Endothelial cell of umbilical vein (primary cell): ENCODE measurements around the gene LCE1F. TPM values are rescaled to one million over a fixed set of nuclear protein-coding genes. Genes with fewer than 3 reads are reported as not detected.

Experiments
- BruUV-seq: library from RNA; stranded (reverse); fragments of 400-500 nt; replicated peaks from 2 replicates; lab custom pipeline; 2021; lab: Mats Ljungman, UMichigan
- CTCF ChIA-PET: fragments of 300-600, 350-600 bp; sonication (Branson Sonifier 250); formaldehyde crosslinking; loops from one replicate; lab custom pipeline; 2021; ENCODE audit warnings: antibody characterized with exemption, inconsistent platforms; lab: Charles Lee
- POLR2A ChIA-PET: fragments of 300-600, 350-600 bp; sonication (Branson Sonifier 250); formaldehyde crosslinking; loops from one replicate; lab custom pipeline; 2021; ENCODE audit warnings: antibody characterized with exemption, inconsistent platforms; lab: Charles Lee
- DNase-seq: peaks from one replicate; pipeline ENCODE4 v3.0.0-alpha.2; 2011; ENCODE audit warnings: low read depth, low spot score
- FAIRE-seq: peaks from 2 replicates; lab custom pipeline; 2011; peaks lifted over from hg19 to GRCh38; lab: Jason Lieb, UNC
- H2AFZ ChIP-seq: 2 replicates; pipeline ENCODE4 v1.6.0; 2012; ENCODE audit warnings: low read depth, low read length, control low read depth, inconsistent platforms
- H3K27ac ChIP-seq: 2 replicates; pipeline ENCODE4 v1.5.1; 2011; ENCODE audit warnings: low read depth, mild to moderate bottlenecking, control low read depth, low read length, moderate library complexity; ENCODE audit not compliant: insufficient read depth
- H3K27me3 ChIP-seq, 2 experiments: 2 replicates each; pipeline versions ENCODE4 v1.6.0 to v1.6.1; 2011; ENCODE audit warnings: low read length in 2 of 2, mixed read lengths in 1 of 2; ENCODE audit not compliant: control insufficient read depth in 2 of 2, insufficient read depth in 2 of 2
- H3K36me3 ChIP-seq, 2 experiments: 2 replicates in 1 of 2; 3 replicates in 1 of 2; pipeline ENCODE4 v1.5.1; 2011; ENCODE audit warnings: low read length in 2 of 2, mild to moderate bottlenecking in 1 of 2, moderate library complexity in 1 of 2; ENCODE audit not compliant: control insufficient read depth in 2 of 2, insufficient read depth in 2 of 2; ENCODE audit errors: extremely low read depth in 1 of 2
- H3K4me1 ChIP-seq: 3 replicates; pipeline ENCODE4 v1.5.1; 2011; ENCODE audit warnings: mild to moderate bottlenecking, low read length; ENCODE audit not compliant: control insufficient read depth, insufficient read depth; ENCODE audit errors: extremely low read depth
- H3K4me2 ChIP-seq: 2 replicates; pipeline ENCODE4 v1.6.1; 2011; ENCODE audit warnings: low read length, control low read depth, mixed read lengths; ENCODE audit not compliant: insufficient read depth
- H3K4me3 ChIP-seq, 3 experiments: fragments of 200-600 bp in 1 of 3; sonication (generic), shearing (Covaris generic) in 1 of 3; replicated peaks in 1 of 3; 2 replicates each; pipeline ENCODE4 v1.5.1; 2011 to 2016; ENCODE audit warnings: control low read depth in 3 of 3, low read length in 3 of 3, mild to moderate bottlenecking in 2 of 3, inconsistent platforms in 1 of 3, low read depth in 1 of 3, moderate library complexity in 1 of 3; ENCODE audit not compliant: insufficient read depth in 1 of 3
- H3K79me2 ChIP-seq: 2 replicates; pipeline ENCODE4 v1.6.0; 2012; ENCODE audit warnings: low read length, inconsistent platforms; ENCODE audit not compliant: control insufficient read depth, insufficient read depth
- H3K9ac ChIP-seq: replicated peaks from 2 replicates; pipeline ENCODE3; 2011; ENCODE audit warnings: low read length, control low read depth; ENCODE audit not compliant: insufficient read depth; ENCODE audit errors: extremely low read depth
- H3K9me1 ChIP-seq: replicated peaks from 3 replicates; pipeline ENCODE4 v1.6.0; 2011; ENCODE audit warnings: mild to moderate bottlenecking, low read length; ENCODE audit not compliant: control insufficient read depth, insufficient read depth; ENCODE audit errors: extremely low read depth
- H3K9me3 ChIP-seq: replicated peaks from 2 replicates; pipeline ENCODE4 v1.5.1; 2012; ENCODE audit warnings: low read length, inconsistent platforms; ENCODE audit not compliant: control insufficient read depth, insufficient read depth
- H4K20me1 ChIP-seq: replicated peaks from 2 replicates; pipeline ENCODE3; 2011; ENCODE audit warnings: mild to moderate bottlenecking, low read length; ENCODE audit not compliant: control insufficient read depth, insufficient read depth; ENCODE audit errors: extremely low read depth
- EZH2 ChIP-seq: IDR thresholded peaks from 2 replicates; pipeline ENCODE4 v1.6.1; 2012; ENCODE audit warnings: borderline replicate concordance, low read depth, mild to moderate bottlenecking, moderate library complexity, low read length, inconsistent platforms; ENCODE audit not compliant: severe bottlenecking
- FOS ChIP-seq: IDR thresholded peaks from 2 replicates; pipeline ENCODE4 v1.6.1; 2011; ENCODE audit warnings: mild to moderate bottlenecking, low read length, moderate library complexity, borderline replicate concordance; ENCODE audit not compliant: insufficient read depth
- MYC ChIP-seq: IDR thresholded peaks from one replicate; pipeline ENCODE4 v1.6.1; 2011; ENCODE audit warnings: mild to moderate bottlenecking, low read depth, low read length
- POLR2A ChIP-seq: IDR thresholded peaks from 2 replicates; pipeline ENCODE4 v1.6.1; 2012; ENCODE audit warnings: low read depth, mild to moderate bottlenecking, control low read depth, low read length
- dilution Hi-C: fragments of 300-500 bp; cut with MboI; formaldehyde crosslinking; loops from one replicate; pipeline ENCODE4 v1.15.0; 2019; ENCODE audit warnings: low sequenced_read_pairs; ENCODE audit not compliant: extremely low pct_ligation_motif_present
- intact Hi-C: fragments of 100-400 bp; cut with micrococcal nuclease; formaldehyde crosslinking; loops from one replicate; pipeline ENCODE4 v1.10.0; 2022
- polyA plus RNA-seq, 4 experiments: library from polyadenylated mRNA; depleted of rRNA in 3 of 4; stranded (reverse) in 3 of 4; unstranded in 1 of 4; fragments of >200 nt; gene quantifications; 2 replicates each; pipeline versions ENCODE4 v1.2.1 to v1.2.3, GENCODE V29; 2011 to 2012; ENCODE audit warnings: missing spikeins in 1 of 4
- total RNA-seq: library from RNA; stranded (reverse); gene quantifications from 2 replicates; pipeline ENCODE4 v1.2.3, GENCODE V29; 2021
- TF ChIP-seq, protein P1 (sequence below), 2 donors: IDR thresholded peaks; 1 replicate in 1 of 2; 2 replicates in 1 of 2; pipeline ENCODE4 v1.5.1; 2011; ENCODE audit warnings: low read length in 2 of 2, mild to moderate bottlenecking in 2 of 2, moderate library complexity in 2 of 2, control low read depth in 1 of 2, inconsistent platforms in 1 of 2, low read depth in 1 of 2; ENCODE audit not compliant: insufficient read depth in 1 of 2; ENCODE audit errors: extremely low read depth in 1 of 2
- TF ChIP-seq, protein P2 (sequence below): IDR thresholded peaks from 2 replicates; pipeline ENCODE4 v1.6.1; 2011; ENCODE audit not compliant: insufficient read depth, insufficient read length

Gene LCE1F
- total and polyA plus RNA-seq, 2 donors (not counting 3 experiments of a cell fraction or from before 2014, with no cell fraction given), result not detected

DNA sequence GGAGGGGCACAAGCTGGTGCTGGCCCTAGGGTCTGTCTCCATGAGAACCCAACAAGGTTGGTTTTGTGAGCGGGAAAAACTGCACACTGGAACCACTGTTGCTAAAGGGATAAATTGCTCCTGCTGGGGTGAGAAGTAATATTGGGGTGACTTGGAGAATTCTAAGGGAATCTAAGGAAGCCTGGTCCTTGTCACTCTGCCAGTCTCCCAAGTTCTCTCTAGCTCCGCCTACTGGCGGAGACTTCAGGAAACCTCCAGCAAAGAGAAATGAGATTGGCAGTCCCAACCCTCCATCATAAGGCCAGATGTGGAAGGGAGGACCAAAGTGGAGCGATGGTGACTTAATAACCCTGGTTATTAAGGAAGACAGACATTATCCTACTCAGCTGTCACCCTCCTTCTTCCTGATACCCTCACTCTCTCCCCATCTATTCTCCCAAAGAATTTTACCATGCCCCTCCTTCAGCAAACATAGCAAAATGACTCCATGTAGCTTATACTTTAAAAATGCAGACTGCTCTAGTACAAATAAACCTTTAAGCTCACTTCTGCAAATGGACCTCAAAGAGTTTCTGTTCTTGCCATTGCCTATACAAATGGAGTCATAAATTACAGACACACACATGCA, 2.7 kb downstream of the LCE1F start:
- Histone ChIP-seq H3K4me3 (no peak overlapping the region), H3K4me1 (no peaks in the 10 kb centered on the region), H3K27ac (no peak overlapping the region), H3K9me3 (no peaks in the 10 kb centered on the region), H3K9ac (no peak overlapping the region), H3K4me2 (no peak overlapping the region), H3K27me3 (no peaks in the 10 kb centered on the region), H3K36me3 (no peaks in the 10 kb centered on the region), H3K79me2 (no peaks in the 10 kb centered on the region), H4K20me1 (no peaks in the 10 kb centered on the region), H2AFZ (no peak overlapping the region), H3K9me1 (no peaks in the 10 kb centered on the region)
- TF ChIP-seq FOS, result no peak
- TF ChIP-seq, protein P1, sequence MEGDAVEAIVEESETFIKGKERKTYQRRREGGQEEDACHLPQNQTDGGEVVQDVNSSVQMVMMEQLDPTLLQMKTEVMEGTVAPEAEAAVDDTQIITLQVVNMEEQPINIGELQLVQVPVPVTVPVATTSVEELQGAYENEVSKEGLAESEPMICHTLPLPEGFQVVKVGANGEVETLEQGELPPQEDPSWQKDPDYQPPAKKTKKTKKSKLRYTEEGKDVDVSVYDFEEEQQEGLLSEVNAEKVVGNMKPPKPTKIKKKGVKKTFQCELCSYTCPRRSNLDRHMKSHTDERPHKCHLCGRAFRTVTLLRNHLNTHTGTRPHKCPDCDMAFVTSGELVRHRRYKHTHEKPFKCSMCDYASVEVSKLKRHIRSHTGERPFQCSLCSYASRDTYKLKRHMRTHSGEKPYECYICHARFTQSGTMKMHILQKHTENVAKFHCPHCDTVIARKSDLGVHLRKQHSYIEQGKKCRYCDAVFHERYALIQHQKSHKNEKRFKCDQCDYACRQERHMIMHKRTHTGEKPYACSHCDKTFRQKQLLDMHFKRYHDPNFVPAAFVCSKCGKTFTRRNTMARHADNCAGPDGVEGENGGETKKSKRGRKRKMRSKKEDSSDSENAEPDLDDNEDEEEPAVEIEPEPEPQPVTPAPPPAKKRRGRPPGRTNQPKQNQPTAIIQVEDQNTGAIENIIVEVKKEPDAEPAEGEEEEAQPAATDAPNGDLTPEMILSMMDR (IDR thresholded peaks at IDR 0.05; ENCODE audit: extremely low read depth in 1 of 2, insufficient read depth in 1 of 2, low read depth in 1 of 2, low read length in 2 of 2), result peak in 1 of 2 donors; percentile 19
- CTCF ChIA-PET, result no interaction called here
- FAIRE-seq (no peak), DNase-seq (no peak)
- intact Hi-C loops (no loop called here), dilution Hi-C loops (no loop called here)
- no TSS peak for BruUV-seq
- POLR2A ChIA-PET, result no interaction called here

DNA sequence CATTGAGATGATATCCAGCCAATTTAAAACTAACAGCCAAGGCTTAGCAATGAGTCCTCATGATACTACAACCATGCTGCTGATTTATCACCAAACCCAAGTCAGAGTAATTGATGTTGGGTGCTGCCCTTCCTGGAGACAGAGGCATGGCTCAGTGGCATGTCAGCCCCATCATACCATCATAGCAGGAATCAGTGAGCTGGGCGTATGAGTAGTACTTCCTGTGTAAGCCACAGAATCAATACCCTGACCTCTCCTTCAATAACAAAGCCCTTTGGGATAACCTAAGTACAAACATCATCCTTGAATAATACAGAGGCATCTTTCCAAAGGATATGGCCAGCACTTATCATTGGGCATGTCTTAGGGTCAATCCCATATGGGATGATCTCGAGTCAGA, 8.2 kb downstream of the LCE1F start:
- Histone ChIP-seq H3K27me3 (no peaks in the 10 kb centered on the region), H2AFZ (no peak overlapping the region), H4K20me1 (no peaks in the 10 kb centered on the region), H3K4me2 (no peak overlapping the region), H3K4me1 (no peaks in the 10 kb centered on the region), H3K9ac (no peak overlapping the region), H3K27ac (no peak overlapping the region), H3K36me3 (no peaks in the 10 kb centered on the region), H3K79me2 (no peaks in the 10 kb centered on the region), H3K4me3 (no peak overlapping the region), H3K9me3 (no peaks in the 10 kb centered on the region), H3K9me1 (no peaks in the 10 kb centered on the region)
- dilution Hi-C loops (no loop called here), intact Hi-C loops (no loop called here)
- ChIA-PET POLR2A (no interaction called here), CTCF (no interaction called here)
- no TSS peak for BruUV-seq
- DNase-seq (no peak), FAIRE-seq (no peak)
- TF ChIP-seq MYC, result no peak
- TF ChIP-seq FOS, result peak; percentile 5
- no peak for TF ChIP-seq POLR2A
- TF ChIP-seq, protein P2, sequence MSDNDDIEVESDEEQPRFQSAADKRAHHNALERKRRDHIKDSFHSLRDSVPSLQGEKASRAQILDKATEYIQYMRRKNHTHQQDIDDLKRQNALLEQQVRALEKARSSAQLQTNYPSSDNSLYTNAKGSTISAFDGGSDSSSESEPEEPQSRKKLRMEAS, result no peak
- TF ChIP-seq, protein P1 (IDR thresholded peaks at IDR 0.05; ENCODE audit: extremely low read depth in 1 of 2, insufficient read depth in 1 of 2, low read depth in 1 of 2, low read length in 2 of 2), result no peak
- TF ChIP-seq EZH2, result no peak
